Naive B cell (primary cell): ENCODE measurements around the gene CAMSAP1. TPM values are rescaled to one million over a fixed set of nuclear protein-coding genes. Genes with fewer than 3 reads are reported as not detected.

ENCODE experiments used
- ATAC-seq, 2 donors: fragments of 150-1000 bp; cut with Tn5 transposase; 2 replicates each; pipeline ENCODE4 v1.10.0; 2021; ENCODE audit warnings: low read depth in 2 of 2, mild to moderate bottlenecking in 2 of 2, moderate library complexity in 2 of 2
- DNase-seq: peaks from one replicate; pipeline ENCODE4 v3.0.0; 2022
- H3K27ac Mint-ChIP-seq, 6 donors: one replicate each; pipeline ENCODE4 v1.8.0; 2020 to 2022; ENCODE audit warnings: mild to moderate bottlenecking in 6 of 6, mixed read lengths in 6 of 6, moderate library complexity in 5 of 6, inconsistent platforms in 2 of 6
- H3K27me3 Mint-ChIP-seq, 3 donors: one replicate each; pipeline ENCODE4 v1.8.0; 2021 to 2022; ENCODE audit warnings: mixed read lengths in 3 of 3, mild to moderate bottlenecking in 1 of 3
- H3K36me3 Mint-ChIP-seq, 2 donors: one replicate each; pipeline ENCODE4 v1.8.0; 2020 to 2022; ENCODE audit warnings: mixed read lengths in 2 of 2, inconsistent platforms in 1 of 2, mild to moderate bottlenecking in 1 of 2
- H3K4me1 Mint-ChIP-seq, 3 donors: one replicate each; pipeline ENCODE4 v1.8.0; 2020 to 2022; ENCODE audit warnings: mixed read lengths in 3 of 3, inconsistent platforms in 1 of 3, mild to moderate bottlenecking in 1 of 3, moderate library complexity in 1 of 3
- H3K4me3 Mint-ChIP-seq, 8 donors: one replicate each; pipeline ENCODE4 v1.8.0; 2020 to 2022; ENCODE audit warnings: mild to moderate bottlenecking in 8 of 8, mixed read lengths in 8 of 8, moderate library complexity in 8 of 8, inconsistent platforms in 2 of 8
- H3K9me3 Mint-ChIP-seq, 7 donors: one replicate each; pipeline ENCODE4 v1.8.0; 2020 to 2022; ENCODE audit warnings: mixed read lengths in 7 of 7, mild to moderate bottlenecking in 5 of 7, inconsistent platforms in 2 of 7, moderate library complexity in 1 of 7
- polyA plus RNA-seq, 6 donors: library from polyadenylated mRNA; unstranded; fragments of 300-500 nt; fragmentation: Illumina TruSeq; gene quantifications; one replicate each; pipeline ENCODE4 v1.2.3, GENCODE V29; 2021; ENCODE audit warnings: low read depth in 6 of 6

CAMSAP1 gene
- polyA plus RNA-seq, 6 donors from 2014 or later: 0.95 to 3.5 (median 2.0) TPM; not detected in 1

DNA sequence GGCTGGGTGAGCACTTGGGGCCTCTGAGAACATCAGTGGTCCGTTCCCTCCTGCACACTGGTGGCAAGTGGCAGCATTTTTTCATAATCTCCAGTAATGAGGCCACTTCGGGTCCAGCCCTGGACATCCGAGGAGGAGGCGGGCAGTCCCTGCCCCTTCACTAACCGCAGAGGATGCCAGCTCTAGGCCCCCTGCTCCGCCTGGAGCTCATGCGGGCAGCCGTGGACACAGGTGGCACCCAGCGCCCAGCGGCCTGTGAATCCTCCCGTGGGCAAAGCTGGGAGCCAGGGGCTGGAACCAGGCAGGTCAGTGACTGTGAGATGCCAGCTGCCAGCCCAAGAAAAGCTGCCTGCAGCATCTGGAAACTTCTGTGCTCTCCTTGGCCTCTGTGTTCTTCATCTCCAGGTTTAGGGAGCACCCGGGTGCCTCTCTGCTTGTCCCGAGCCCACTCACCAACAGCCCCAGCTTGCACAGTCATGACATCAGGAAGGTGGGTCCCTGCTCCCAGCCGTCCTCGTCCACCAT, 112.9 kb downstream of the CAMSAP1 start:
- Mint-ChIP-seq H3K27ac (no peak overlapping the region), H3K27me3 (peaks cover 0 to 19% (median 13%) of the 10 kb centered on the region in 3 donors)

DNA sequence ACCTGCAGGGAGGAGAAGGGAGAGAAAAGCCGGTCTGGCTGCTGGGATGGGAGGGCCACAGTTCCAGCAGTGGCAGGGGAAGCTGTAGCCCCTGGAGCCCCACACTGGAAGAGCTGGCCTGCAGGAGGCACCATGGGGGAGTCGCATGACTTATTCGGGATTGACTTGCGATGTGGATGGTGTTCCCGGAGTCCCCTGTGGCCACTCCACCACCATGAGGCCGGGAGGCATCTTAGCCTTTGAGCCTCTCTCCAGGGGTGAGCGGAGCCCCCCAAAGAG, 113.3 kb downstream of the CAMSAP1 start:
- no peak overlapping the region for H3K27ac Mint-ChIP-seq
- H3K4me3 Mint-ChIP-seq: no peak overlapping the region
- no peaks in the 10 kb centered on the region for H3K36me3 Mint-ChIP-seq
- no peaks in the 10 kb centered on the region for H3K9me3 Mint-ChIP-seq
- no peak for ATAC-seq
- peaks cover 0 to 19% (median 13%) of the 10 kb centered on the region in 3 donors for H3K27me3 Mint-ChIP-seq
- H3K4me1 Mint-ChIP-seq: peaks cover 0 to 10% (median 2%) of the 10 kb centered on the region in 3 donors
- DNase-seq: no peak

More for the DNA sequence above, 112.9 kb downstream of the CAMSAP1 start:
- Mint-ChIP-seq H3K4me3 (no peak overlapping the region), H3K36me3 (no peaks in the 10 kb centered on the region), H3K9me3 (no peaks in the 10 kb centered on the region), H3K4me1 (peaks cover 0 to 10% (median 2%) of the 10 kb centered on the region in 3 donors)
- DNase-seq (no peak), ATAC-seq (no peak)

DNA sequence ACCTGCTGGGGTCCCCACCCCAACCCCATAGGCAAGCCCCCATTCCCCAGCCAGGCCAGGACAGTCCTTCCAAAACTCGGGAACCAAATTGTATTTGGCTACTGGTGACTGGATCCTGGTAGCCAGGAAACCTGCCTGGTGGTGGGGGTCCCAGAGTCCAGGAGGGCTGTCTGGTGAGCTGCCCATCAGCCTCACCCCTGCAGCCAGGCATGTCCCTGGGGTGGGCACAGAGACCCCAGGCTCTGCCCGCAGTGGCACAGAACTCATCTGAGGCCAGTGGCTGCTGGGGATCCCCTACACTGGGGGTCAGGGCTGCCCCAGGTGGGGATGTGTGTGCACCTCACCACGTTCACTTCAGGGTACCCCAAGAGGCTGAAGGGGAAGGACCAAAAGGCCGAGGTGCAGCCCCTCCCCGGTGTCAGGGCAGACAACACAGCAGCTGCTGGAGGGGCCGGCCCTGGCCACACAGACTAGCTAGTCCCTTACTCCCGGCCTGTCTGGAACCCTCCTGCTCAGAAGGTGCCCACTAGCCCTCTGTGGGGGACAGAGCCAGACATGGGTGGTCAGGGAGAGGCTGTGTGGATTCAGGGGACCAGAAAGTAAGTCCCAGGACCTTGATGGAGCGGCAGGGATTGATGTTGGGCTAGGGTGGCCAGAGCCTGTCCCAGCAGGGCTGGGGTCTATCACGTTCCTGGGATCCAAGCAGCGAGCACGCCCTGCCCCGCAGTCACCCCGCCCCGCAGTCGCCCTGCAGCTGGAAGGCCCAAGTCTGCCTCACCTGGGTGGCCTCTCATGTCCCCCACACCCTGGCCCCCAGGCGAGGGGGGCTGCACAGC, 113.9 kb downstream of the CAMSAP1 start:
- H3K27ac Mint-ChIP-seq: no peak overlapping the region
- H3K4me3 Mint-ChIP-seq: no peak overlapping the region
- H3K4me1 Mint-ChIP-seq: peaks cover 0 to 7% (median 2%) of the 10 kb centered on the region in 3 donors
- no peaks in the 10 kb centered on the region for H3K36me3 Mint-ChIP-seq
- H3K27me3 Mint-ChIP-seq: peaks cover 0 to 15% (median 13%) of the 10 kb centered on the region in 3 donors
- no peaks in the 10 kb centered on the region for H3K9me3 Mint-ChIP-seq
- DNase-seq: no peak
- no peak for ATAC-seq

DNA sequence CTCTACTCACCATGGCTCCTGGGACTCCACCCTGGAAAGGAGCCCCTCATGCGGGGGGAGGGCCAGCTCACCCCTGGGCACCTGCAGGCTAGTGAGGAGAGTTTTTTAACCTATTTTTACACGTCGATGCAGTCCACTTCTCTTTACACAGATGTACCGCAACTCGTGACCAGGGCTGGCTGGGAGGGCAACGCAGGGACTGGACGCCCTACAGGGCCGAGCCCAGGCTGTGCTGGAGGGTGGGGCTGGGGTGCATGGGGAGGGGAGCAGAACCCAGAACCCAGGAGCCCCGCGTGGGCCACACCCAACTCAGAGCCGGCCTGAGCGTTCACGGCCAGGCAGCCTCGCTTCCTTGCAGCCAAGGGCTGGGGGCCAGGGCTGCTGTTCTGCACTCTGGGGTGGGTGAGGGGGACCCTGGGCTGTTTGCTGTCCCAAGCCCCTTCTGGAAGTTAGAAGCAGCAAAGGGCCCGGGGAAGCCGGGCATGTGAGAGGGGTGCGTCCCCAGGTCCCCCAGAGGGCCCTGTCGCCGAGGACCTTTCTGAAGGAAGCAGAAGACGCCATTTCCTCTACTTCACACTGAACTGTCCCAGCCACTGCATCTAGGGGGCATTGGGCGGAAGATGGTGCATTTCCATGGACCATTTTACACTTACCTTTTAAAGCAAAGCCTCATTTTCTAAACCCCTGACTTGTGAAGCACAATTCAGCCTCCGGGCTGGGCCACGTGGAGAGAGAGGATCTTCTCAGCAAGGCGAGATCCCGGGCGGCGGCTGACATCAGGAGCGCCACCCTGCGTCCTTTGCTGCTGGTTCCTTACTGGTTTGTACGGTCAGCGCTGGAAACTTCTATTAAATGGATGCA, 114.8 kb downstream of the CAMSAP1 start:
- Mint-ChIP-seq H3K4me3 (no peak overlapping the region), H3K27ac (no peak overlapping the region), H3K9me3 (no peaks in the 10 kb centered on the region), H3K4me1 (peaks cover 0 to 2% (median 2%) of the 10 kb centered on the region in 3 donors), H3K27me3 (peaks cover 0 to 8% (median 6%) of the 10 kb centered on the region in 3 donors), H3K36me3 (no peaks in the 10 kb centered on the region)
- no peak for DNase-seq
- ATAC-seq: no peak

DNA sequence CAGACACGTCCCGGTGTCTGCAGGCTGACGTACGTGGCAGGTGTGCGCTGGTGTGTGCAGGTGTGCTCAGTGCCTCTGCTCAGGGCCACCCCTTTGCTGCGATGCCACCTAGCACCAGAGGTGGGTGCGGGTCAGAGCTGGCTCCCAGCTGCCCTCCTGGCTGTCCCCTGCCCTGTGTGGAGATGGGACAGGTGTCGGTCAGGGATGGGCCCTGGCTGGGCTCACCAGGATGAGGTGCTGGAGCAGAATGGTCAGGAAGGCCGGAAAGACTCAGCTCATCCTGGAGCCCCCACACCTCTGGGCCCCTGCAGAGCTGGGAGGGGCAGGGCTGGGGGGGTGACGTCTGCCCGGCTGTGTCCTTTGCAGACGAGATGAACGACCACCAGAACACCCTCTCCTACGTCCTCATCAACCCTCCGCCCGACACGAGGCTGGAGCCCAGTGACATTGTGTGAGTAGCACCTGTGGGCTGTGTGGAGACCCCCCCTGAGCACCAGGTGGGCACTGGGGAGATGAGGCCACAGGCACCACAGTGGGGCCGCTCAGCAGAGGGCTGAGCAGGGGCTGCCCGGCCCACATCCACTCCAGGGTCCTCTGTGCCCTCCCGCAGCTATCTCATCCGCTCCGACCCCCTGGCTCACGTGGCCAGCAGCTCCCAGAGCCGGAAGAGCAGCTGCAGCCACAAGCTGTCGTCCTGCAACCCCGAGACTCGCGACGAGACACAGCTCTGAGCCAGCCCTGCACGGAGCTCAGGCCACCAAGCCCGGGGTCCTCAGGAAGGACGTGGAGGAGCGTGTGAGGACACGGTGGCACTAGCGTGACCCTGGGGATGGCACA, 115.7 kb downstream of the CAMSAP1 start:
- no peaks in the 10 kb centered on the region for H3K4me1 Mint-ChIP-seq
- ATAC-seq (no peak), DNase-seq (no peak)
- H3K36me3 Mint-ChIP-seq: no peaks in the 10 kb centered on the region
- H3K27ac Mint-ChIP-seq: no peak overlapping the region
- peak overlapping the region in 1 of 8 donors; percentile 47 for H3K4me3 Mint-ChIP-seq
- no peaks in the 10 kb centered on the region for H3K27me3 Mint-ChIP-seq
- no peaks in the 10 kb centered on the region for H3K9me3 Mint-ChIP-seq

DNA sequence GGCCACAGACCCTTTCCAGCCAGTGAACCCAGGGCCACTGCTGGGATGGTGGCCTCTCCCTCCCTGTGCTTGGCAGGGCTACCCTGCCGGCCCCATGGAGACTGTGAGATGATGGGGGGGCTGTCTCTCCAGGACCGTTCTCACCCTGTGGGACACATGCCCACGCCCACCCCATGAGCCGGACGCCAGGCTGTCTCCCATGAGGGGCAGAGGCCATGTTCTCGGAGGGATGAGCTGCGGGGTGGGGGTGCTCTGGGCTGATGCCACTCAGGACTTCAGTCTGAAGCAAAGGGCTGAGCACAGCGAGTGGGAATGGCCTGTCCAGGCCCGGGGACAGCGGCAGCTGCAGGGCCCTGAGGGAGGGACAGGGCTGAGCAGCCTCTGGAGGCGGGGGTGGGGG, 116.5 kb downstream of the CAMSAP1 start:
- DNase-seq: no peak
- no peaks in the 10 kb centered on the region for H3K27me3 Mint-ChIP-seq
- H3K9me3 Mint-ChIP-seq: no peaks in the 10 kb centered on the region
- no peak overlapping the region for H3K4me3 Mint-ChIP-seq
- H3K36me3 Mint-ChIP-seq: no peaks in the 10 kb centered on the region
- no peak overlapping the region for H3K27ac Mint-ChIP-seq
- no peaks in the 10 kb centered on the region for H3K4me1 Mint-ChIP-seq
- no peak for ATAC-seq

DNA sequence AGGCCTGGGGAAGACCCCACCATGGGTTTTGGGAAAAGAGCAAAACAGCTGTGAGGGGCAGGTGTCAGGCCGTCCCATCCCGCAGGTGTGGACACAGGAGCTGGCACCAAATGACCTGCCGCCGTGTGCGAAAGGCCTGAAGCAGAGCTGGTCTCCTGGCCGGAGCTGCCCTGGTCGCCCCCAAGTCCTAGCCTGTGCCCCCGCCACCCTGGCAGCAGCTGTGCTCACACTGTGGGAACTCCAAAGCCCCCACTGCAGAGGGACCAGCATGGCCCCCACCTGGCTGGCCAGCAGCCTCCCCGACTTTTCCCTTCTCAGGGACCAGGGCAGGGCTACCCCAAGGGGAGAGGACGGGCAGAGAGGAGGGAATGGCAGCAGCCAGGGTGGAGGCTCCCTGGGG, 117.0 kb downstream of the CAMSAP1 start:
- no peaks in the 10 kb centered on the region for H3K9me3 Mint-ChIP-seq
- ATAC-seq: no peak
- H3K4me3 Mint-ChIP-seq: no peak overlapping the region
- H3K36me3 Mint-ChIP-seq: no peaks in the 10 kb centered on the region
- no peak for DNase-seq
- H3K27me3 Mint-ChIP-seq: no peaks in the 10 kb centered on the region
- no peak overlapping the region for H3K27ac Mint-ChIP-seq
- no peaks in the 10 kb centered on the region for H3K4me1 Mint-ChIP-seq

DNA sequence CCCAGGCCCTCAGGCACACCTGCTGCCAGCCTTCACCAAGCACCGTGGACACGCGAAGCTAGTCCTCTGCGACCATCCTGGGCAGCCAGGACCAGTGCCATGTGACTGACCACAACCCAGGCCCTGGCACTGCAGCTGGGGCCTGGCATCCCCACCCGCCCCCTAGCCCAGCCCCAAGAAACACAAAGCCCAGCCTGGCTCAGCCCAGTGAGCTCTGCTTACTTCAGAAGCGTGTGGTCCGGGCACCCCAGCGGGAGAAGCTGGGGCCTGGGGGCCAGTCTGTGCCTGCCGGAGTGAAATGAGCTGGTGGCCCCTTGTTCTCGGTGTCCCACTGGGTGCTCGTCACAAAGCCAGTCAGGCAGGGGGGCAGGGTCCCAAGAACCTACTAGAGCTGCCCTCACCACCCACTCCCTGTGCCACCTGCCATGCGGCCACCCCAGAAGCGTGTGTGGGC, 117.5 kb downstream of the CAMSAP1 start:
- ATAC-seq (no peak), DNase-seq (no peak)
- H3K4me3 Mint-ChIP-seq: no peak overlapping the region
- H3K4me1 Mint-ChIP-seq: no peaks in the 10 kb centered on the region
- H3K27me3 Mint-ChIP-seq: no peaks in the 10 kb centered on the region
- H3K27ac Mint-ChIP-seq: no peak overlapping the region
- no peaks in the 10 kb centered on the region for H3K36me3 Mint-ChIP-seq
- H3K9me3 Mint-ChIP-seq: no peaks in the 10 kb centered on the region

DNA sequence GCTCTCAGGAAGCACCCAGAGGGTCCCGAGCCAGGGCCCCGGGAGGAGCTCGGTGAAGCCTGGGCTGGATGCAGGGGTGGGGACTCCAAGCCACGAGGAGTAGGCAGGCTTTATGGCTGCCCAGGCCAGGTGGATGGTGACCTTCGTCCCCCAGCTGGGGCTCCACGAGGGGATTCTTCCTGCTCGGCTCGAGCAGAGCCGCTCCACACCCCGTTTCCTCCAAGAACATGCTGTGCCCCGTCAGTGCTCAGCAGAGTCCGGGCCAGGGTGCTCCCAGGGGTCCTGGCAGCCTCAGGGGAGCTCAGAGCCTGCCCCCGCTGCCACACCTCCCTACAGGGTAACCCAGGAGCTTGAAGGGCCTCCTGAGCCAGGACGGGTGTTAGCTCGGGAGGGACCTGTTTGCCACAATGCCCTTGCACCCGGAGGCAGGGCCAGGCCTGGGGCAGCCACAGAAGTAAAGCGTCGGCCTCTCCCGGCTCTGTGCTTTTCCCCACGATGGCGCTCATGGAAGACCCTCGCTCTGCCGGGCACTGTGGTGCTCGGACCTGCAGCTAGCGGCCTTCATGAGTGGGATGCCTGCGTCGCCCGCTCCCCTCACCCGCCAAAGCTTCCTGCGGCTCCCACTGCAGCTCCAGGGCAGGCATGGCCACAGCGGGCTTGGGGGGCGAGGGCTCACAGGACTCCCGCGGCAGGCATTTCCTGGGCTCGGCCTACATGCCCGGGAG, 118.6 kb downstream of the CAMSAP1 start:
- H3K27me3 Mint-ChIP-seq: no peaks in the 10 kb centered on the region
- DNase-seq: no peak
- H3K27ac Mint-ChIP-seq: no peak overlapping the region
- no peaks in the 10 kb centered on the region for H3K4me1 Mint-ChIP-seq
- H3K36me3 Mint-ChIP-seq: no peaks in the 10 kb centered on the region
- no peak for ATAC-seq
- no peak overlapping the region for H3K4me3 Mint-ChIP-seq
- no peaks in the 10 kb centered on the region for H3K9me3 Mint-ChIP-seq

DNA sequence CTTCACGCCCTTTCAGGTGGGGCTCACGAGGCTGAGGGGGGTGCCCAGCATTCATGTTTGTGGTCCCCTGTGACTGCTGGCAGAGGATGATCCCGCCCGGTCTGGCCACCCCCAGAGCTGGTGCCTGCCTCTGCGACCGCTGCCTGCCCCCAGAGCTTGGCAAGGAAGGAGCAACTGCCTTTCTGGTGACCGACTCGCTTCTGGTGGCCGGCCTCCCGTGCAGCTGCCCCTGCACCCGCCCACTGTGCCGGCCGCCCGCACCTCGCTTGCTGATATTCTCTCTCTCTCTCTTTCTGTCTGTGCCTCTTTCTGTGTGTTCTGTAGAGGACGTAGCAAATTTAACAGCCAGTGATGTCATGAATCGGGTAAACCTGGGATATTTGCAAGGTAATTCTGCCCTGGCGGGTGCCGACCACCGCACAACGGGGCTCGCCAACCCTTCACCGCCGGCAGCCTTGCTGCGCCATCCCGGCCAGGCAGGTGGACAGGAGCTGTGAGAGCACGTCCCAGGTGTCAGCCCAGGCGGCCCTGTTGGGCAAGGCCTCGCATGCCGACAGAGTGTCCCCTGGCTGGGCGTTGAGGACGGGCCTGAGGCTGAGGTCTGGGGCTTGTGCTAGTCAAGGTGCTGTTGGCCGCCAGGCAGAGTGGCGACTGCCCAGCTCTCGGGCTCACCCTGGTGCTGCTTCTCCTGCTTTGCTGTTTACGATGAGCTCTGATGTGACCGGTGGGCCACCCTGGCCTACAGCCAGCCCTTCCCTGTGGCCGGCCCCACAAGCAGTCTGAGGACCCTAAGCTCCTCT, 119.4 kb downstream of the CAMSAP1 start:
- no peaks in the 10 kb centered on the region for H3K27me3 Mint-ChIP-seq
- no peak overlapping the region for H3K27ac Mint-ChIP-seq
- H3K36me3 Mint-ChIP-seq: no peaks in the 10 kb centered on the region
- no peaks in the 10 kb centered on the region for H3K4me1 Mint-ChIP-seq
- no peaks in the 10 kb centered on the region for H3K9me3 Mint-ChIP-seq
- H3K4me3 Mint-ChIP-seq: no peak overlapping the region
- DNase-seq (no peak), ATAC-seq (no peak)

DNA sequence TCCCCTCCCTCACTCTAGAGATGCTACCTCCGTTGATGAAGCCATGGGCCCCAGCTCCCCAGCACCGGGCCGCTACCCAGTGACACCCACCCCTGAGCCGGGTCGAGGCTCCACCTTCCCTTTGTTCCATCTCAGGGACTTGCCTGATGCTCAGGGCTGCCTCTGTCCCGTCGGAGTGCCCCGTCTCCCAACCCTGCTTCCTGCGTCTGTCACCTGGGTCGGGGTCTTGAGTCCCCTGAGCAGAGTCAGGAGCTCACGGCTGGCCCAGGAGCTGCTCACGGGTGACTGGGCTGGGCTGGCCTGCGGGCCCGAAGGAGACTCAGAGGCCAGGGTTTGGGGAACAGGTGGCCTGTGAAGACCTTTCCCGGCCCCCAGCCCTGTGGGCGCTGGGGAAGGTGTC, 120.0 kb downstream of the CAMSAP1 start:
- H3K4me1 Mint-ChIP-seq: no peaks in the 10 kb centered on the region

DNA sequence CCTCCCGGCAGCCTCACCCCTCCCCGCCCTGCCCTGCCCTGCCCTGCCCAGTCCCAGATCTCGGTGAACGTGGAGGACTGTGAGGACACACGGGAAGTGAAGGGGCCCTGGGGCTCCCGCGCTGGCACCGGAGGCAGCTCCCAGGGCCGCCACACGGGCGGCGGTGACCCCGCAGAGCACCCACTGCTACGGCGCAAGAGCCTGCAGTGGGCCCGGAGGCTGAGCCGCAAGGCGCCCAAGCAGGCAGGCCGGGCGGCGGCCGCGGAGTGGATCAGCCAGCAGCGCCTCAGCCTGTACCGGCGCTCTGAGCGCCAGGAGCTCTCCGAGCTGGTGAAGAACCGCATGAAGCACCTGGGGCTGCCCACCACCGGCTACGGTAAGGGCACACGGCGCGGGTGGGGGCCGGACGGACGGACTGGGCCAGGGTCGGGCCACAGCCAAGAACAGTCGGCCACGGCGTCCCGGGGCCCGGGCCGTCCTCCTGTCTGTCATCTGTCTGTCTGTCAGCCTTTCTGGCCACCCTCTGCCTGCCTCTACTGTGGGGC, 121.1 kb downstream of the CAMSAP1 start:
- Mint-ChIP-seq H3K36me3 (no peaks in the 10 kb centered on the region), H3K27me3 (no peaks in the 10 kb centered on the region), H3K27ac (peak overlapping the region in 1 of 6 donors; percentile 69), H3K4me3 (no peak overlapping the region), H3K4me1 (no peaks in the 10 kb centered on the region), H3K9me3 (no peaks in the 10 kb centered on the region)
- no peak for DNase-seq
- no peak for ATAC-seq

More for the DNA sequence above, 120.0 kb downstream of the CAMSAP1 start:
- no peak for ATAC-seq
- no peaks in the 10 kb centered on the region for H3K27me3 Mint-ChIP-seq
- DNase-seq: no peak
- no peak overlapping the region for H3K27ac Mint-ChIP-seq
- H3K36me3 Mint-ChIP-seq: no peaks in the 10 kb centered on the region
- H3K9me3 Mint-ChIP-seq: no peaks in the 10 kb centered on the region
- H3K4me3 Mint-ChIP-seq: no peak overlapping the region
